Stimulated activated CD4-positive, alpha-beta T cell treated with anti-CD3 and anti-CD28 coated beads, Interleukin-1b, Interleukin-23, amount 100 ng/mL, for 48 hours (primary cell): ENCODE measurements around the gene RBP3.

Experiments used
- DNase-seq: peaks from one replicate; pipeline ENCODE4 v3.0.0-alpha.2; 2020

RBP3 gene

DNA sequence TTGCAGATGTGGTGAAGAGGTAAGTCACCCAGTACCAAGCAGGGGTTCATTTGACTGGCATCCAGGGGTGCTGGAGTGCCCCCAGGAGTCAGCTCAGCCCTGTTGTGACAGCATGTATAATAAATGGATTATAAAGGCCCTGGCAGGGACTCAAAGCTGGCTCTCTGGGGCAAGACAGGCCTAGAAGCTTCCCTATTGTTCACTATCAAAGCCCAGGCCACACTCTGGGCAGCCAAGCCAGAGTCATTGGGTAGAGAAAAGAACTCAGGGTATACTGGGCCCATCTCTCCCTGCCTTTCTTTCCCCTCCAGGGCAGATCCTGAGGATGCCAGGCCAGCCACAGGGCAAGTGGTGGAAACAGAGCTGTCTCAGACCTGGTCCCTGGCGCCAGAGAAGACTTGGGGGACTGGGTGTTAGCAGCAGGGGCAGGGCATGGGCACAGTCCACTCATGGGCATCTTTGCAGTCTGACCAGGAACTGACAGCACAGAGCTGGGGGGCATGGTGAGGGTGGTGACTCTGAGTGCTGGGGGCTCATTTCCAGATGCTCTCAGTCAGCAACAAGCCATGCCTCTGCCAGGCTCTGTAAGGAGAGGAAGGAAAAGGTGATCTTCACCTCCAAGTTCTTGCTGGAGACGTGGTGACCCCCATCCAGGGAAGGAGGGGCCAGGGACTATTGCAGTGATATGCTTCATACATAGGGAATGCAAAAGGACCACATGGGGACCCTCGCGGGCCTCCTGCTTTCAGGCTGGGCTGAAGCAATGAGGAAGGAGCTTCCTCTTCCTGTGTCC is 11.7 kb downstream of the RBP3 start:
- DNase-seq = no peak

GRCh38 chr10:47360419-47361040 is 12.4 kb downstream of the RBP3 start:
- no peak for DNase-seq

DNA sequence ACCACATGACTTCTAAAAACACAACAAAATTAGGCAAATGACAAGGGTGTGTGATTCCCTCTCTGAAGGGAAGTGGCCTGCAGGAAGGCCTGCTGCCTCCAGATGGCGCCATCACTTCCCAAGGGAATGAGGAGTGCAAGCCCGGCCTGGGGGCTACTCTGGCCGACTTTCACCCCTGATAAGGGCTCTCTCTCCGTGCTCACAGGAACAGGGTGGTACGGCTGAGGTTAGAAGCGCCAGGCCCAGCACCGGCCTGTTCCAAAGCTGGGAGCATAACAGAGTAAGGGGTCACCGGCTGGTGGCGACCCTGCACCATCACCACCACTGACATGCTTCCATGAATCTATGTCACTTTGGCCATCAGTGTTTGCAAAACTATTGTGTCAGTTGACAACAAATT is 13.1 kb downstream of the RBP3 start:
- DNase-seq = peak; percentile 15

DNA sequence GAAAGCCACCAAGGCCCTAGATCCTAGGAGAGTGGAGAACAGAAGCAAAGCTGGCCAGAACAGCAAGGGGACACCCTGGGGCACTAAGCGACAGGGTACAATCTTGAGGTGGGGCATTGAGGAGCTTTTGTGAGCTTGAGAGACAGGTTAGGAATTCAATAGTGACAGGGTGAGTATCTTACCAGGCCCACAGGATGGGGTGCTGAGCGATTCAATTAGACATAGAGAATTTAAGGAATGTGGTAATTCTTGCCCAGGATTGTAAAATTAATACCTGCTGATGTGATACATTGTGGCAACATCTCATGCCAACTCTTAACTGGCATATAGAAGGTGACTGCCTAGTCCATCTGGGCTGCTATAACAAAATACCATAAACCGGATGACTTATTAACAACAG is 14.0 kb downstream of the RBP3 start:
- DNase-seq = no peak

DNA sequence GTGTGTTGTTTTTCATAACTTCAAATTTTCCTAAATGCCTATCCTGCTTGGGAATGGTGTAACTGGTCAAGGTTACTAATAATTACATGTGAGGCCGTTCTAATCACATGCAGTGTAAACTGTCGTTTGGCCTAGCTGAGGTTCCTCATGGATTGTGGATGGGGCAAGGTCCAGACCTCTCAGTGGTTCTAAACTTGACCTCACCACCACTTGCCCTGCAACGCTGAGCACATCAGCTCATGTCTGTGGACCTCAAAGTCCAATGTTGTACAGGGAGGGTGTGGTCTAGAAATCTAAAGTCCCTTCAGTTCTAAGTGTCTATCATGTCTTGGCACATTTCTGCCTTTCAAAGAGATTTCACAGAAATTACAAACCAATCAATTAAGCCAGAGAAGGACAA is 15.6 kb downstream of the RBP3 start:
- DNase-seq = no peak

DNA sequence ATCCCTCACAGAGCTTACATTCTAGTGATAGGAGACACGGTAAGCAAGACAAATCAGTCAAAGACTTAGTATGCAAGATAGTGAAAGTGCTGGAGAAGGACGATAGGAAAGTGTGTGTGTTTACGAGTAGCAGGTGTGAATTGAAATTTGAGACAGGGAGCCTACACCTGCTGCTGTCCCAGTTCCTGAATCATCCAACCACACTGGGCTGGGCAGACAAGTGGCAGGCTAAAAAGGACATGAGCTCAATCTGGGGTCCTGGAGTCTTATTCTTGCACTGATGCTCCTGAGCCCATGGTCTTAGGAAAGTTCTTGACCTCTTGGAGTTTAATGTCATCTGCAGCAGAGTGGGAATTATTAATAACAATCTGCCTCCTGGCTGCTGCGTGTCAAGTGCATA is 16.2 kb downstream of the RBP3 start:
- DNase-seq = no peak

GRCh38 chr10:47364911-47365310 is 16.7 kb downstream of the RBP3 start:
- DNase-seq = no peak

GRCh38 chr10:47365431-47366180 is 17.4 kb downstream of the RBP3 start:
- DNase-seq = no peak

DNA sequence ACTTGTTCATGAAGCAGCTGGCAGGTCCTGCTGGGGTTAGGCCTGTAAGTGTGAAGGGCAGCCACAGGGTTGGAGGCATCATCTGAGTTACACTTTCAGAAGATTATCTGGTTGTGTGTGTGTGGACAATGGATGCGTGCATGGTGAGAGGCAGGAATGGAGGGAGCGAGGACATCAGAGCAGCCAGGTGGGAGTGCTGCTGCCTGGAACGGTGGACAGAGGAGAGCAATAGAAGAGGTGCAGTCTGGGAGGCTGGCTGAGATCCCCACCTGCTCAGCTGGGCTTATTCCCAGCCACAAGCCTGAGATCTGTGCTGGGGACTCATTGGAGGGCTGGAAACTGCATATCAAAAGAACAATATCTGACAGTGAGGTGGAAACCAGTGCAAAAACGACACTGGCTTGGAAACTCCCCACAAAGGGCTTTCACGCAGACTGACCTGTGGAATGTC is 18.0 kb downstream of the RBP3 start:
- no peak for DNase-seq

DNA sequence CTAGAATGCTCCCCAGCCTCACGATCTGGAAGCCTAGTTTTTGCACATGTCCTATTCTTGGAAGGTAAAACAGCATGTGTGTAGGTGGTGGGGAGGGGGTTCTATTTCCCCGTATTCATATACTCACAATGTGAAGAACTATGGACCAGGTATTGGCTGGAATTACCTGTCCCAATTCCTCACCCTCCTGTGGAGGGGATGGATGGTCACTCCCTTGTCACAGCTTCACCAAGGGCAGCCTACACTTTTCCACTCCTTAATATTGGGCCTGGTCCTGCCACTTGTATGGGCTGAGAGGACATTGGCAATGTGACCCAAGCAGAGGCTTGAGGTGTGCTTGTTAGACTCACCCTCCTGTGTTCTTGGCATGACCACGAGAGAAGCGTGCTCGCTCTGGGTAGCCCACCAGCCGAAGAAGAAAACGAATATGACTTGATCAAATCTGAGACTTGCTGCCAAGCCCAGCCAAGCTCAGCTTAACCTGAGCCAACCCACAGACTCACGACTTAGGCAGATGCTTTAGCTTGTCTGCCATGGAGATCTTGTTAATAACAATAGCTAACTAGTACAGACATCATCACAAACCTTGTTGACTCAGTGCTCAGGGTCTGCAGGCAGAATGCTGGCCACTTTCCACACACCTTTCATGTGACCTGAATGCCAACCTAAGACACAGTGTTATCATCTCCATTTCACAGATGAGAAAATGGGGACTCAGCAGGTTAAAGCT is 18.7 kb downstream of the RBP3 start:
- DNase-seq = no peak

DNA sequence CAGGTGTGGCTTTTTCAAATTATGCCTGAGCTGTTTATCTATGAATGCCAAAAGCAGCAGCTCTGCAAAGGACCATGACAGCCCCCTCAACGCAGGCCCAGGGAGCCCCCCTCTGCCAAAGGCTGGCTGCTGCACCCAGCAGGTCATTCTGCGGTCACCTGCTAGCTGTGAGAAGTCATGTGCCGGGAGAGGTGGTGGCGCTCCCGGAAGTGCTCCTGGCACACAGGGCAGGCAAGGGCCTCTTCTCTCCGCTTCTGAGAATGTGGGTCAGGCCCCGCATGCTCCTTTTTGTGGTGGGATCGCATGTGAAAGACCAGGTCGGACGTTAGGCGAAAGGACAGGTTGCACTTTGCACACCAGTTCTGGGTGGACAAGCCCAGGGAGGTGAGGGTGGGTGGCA is 19.5 kb downstream of the RBP3 start:
- no peak for DNase-seq

- DNase-seq = no peak
Measured at GRCh38 chr10:47368431-47369180, 20.4 kb downstream of the RBP3 start.

GRCh38 chr10:47369251-47369894 is 21.2 kb downstream of the RBP3 start:
- no peak for DNase-seq

DNA sequence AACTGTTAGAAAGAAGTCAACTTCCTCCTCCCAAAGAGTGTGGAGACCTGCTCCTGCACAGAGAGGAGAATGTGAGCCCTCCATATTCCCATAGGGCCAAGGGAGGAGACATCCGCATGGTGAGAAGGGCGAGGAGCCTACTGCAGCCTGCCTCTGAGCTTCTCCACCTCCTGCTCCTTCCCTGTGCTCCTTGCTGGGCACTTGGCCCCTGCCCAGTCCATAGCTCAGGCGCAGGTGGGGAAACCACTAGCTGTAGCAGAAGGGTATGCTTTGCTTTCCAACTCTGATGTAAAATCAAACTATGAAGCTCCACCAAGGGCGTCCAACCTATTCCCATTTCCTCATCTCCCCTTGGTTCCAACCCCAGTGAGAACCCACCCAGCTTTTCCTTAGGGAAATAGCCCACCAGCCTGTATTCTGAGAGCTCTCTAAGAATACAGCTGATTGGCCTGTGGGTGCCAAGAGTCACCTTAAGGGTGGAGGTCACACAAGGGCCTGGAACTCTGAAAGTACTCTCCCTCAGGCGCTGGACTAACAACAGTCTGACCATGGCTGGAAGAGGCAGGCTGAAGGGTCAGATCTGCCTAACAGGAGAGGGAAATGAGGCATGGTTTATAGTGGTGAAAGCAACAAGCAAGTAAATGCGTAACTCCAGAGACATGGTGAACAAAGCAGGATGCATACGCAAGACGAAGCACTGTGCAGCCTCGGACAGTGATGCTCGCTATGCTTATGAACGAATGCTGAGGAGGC is 22.0 kb downstream of the RBP3 start:
- no peak for DNase-seq

- DNase-seq = no peak
Measured at GRCh38 chr10:47370878-47371277, 22.7 kb downstream of the RBP3 start.

- no peak for DNase-seq
Measured at GRCh38 chr10:47371629-47372485, 23.7 kb downstream of the RBP3 start.

DNA sequence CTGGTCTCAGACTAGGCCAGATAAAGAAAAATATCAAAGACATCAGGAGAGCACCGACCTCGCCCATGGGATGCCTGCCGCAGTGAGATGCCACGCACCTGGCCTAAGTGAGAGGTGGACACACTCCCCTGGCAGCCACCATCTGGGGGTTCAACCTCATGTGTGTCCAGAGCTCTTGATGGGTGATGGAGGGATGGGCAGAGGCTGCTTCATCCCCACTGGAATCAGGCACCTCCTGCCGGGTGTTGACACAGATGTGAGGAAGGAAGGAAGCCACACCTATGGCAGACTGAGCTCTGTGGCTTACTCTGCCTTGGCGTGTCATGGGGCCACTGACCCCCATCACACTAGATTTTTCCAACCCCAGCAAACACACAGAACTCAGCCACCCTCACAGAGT is 24.6 kb downstream of the RBP3 start:
- DNase-seq = no peak

GRCh38 chr10:47374611-47375536 is 26.7 kb downstream of the RBP3 start:
- no peak for DNase-seq
